DND-41 (cell line): ENCODE measurements around the gene SLC39A8.

Experiments used
- ATAC-seq: fragments of 200-7000 bp; cut with Tn5 transposase; 3 replicates; pipeline ENCODE4 v1.9.1; 2021; ENCODE audit warnings: low read depth; ENCODE audit not compliant: insufficient read depth
- DNase-seq: peaks from one replicate; pipeline ENCODE4 v3.0.0-alpha.2; 2020
- H2AFZ ChIP-seq: 2 replicates; pipeline ENCODE4 v1.6.0; 2012; ENCODE audit warnings: low read depth, low read length
- H3K27ac ChIP-seq: 2 replicates; pipeline ENCODE4 v1.5.1; 2012; ENCODE audit warnings: low read length, inconsistent platforms
- H3K27me3 ChIP-seq: fragments of 200-600 bp; sonication (generic); 2 replicates; pipeline ENCODE4 v1.6.0; 2012; ENCODE audit warnings: low read length, mild to moderate bottlenecking, inconsistent platforms; ENCODE audit not compliant: insufficient read depth, poor library complexity
- H3K36me3 ChIP-seq: 2 replicates; pipeline ENCODE4 v1.5.1; 2012; ENCODE audit warnings: low read length, inconsistent platforms; ENCODE audit not compliant: insufficient read depth
- H3K4me1 ChIP-seq: 2 replicates; pipeline ENCODE4 v1.5.1; 2012; ENCODE audit warnings: mild to moderate bottlenecking, low read length; ENCODE audit not compliant: insufficient read depth
- H3K4me2 ChIP-seq: 2 replicates; pipeline ENCODE4 v1.6.0; 2012; ENCODE audit warnings: mild to moderate bottlenecking, moderate library complexity, low read length, inconsistent platforms; ENCODE audit not compliant: insufficient read depth
- H3K4me3 ChIP-seq, 2 experiments: fragments of 200-600 bp in 1 of 2; shearing (Covaris generic) in 1 of 2; 2 replicates each; pipeline ENCODE4 v1.5.1; 2012 to 2016; ENCODE audit warnings: inconsistent platforms in 2 of 2, low read length in 2 of 2, mild to moderate bottlenecking in 2 of 2, low read depth in 1 of 2, moderate library complexity in 1 of 2
- H3K79me2 ChIP-seq: 2 replicates; pipeline ENCODE4 v1.6.0; 2012; ENCODE audit warnings: low read length, inconsistent platforms; ENCODE audit not compliant: insufficient read depth
- H3K9ac ChIP-seq: 2 replicates; pipeline ENCODE4 v1.6.0; 2012; ENCODE audit warnings: low read depth, mild to moderate bottlenecking, inconsistent platforms, low read length, moderate library complexity
- H3K9me3 ChIP-seq: 2 replicates; pipeline ENCODE4 v1.5.1; 2012; ENCODE audit warnings: low read length, moderate library complexity, mild to moderate bottlenecking, inconsistent platforms; ENCODE audit not compliant: insufficient read depth, severe bottlenecking
- H4K20me1 ChIP-seq: 2 replicates; pipeline ENCODE4 v1.6.0; 2012; ENCODE audit warnings: low read length; ENCODE audit not compliant: insufficient read depth
- EZH2 ChIP-seq: IDR thresholded peaks from 3 replicates; pipeline ENCODE4 v1.6.1; 2012; ENCODE audit warnings: borderline replicate concordance, low read depth, mild to moderate bottlenecking, moderate library complexity, low read length, inconsistent platforms; ENCODE audit not compliant: severe bottlenecking
- TF ChIP-seq, protein P1 (sequence below): IDR thresholded peaks from 2 replicates; pipeline ENCODE4 v1.5.1; 2012; ENCODE audit warnings: borderline replicate concordance, low read length, moderate library complexity, mild to moderate bottlenecking; ENCODE audit not compliant: poor library complexity, severe bottlenecking; ENCODE audit errors: extremely low read depth

SLC39A8 gene

DNA sequence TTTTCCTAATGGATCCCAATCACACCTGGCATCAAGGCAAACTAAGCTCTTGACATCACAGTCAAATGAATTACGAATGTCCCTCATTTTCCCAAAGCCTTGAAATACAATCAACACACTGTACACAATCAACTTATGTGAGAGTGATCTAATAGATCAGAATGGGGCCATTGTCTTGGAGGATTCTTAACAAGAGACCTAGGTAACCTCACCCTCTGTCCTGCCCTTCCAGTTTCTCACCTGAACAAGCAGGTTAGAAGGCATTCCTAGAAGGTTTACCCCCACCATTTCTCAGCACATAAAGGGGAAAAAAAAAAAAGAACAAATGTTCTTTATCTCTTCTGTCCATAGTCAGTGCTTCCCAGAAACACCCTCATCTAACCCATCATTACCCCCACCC lies 6.3 kb downstream of the SLC39A8 start:
- Histone ChIP-seq H2AFZ (no peak overlapping the region), H3K9me3 (no peaks in the 10 kb centered on the region), H4K20me1 (peaks cover 22% of the 10 kb centered on the region; the same call in 1 of the 2 replicates), H3K27ac (no peak overlapping the region), H3K9ac (no peak overlapping the region), H3K79me2 (peaks cover 96% of the 10 kb centered on the region), H3K27me3 (no peaks in the 10 kb centered on the region), H3K4me1 (peaks cover 39% of the 10 kb centered on the region), H3K36me3 (peaks cover 3% of the 10 kb centered on the region), H3K4me3 (no peak overlapping the region), H3K4me2 (no peak overlapping the region)
- no peak for DNase-seq
- ATAC-seq = no peak
- TF ChIP-seq EZH2 = no peak
- TF ChIP-seq, protein P1, sequence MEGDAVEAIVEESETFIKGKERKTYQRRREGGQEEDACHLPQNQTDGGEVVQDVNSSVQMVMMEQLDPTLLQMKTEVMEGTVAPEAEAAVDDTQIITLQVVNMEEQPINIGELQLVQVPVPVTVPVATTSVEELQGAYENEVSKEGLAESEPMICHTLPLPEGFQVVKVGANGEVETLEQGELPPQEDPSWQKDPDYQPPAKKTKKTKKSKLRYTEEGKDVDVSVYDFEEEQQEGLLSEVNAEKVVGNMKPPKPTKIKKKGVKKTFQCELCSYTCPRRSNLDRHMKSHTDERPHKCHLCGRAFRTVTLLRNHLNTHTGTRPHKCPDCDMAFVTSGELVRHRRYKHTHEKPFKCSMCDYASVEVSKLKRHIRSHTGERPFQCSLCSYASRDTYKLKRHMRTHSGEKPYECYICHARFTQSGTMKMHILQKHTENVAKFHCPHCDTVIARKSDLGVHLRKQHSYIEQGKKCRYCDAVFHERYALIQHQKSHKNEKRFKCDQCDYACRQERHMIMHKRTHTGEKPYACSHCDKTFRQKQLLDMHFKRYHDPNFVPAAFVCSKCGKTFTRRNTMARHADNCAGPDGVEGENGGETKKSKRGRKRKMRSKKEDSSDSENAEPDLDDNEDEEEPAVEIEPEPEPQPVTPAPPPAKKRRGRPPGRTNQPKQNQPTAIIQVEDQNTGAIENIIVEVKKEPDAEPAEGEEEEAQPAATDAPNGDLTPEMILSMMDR = no peak

DNA sequence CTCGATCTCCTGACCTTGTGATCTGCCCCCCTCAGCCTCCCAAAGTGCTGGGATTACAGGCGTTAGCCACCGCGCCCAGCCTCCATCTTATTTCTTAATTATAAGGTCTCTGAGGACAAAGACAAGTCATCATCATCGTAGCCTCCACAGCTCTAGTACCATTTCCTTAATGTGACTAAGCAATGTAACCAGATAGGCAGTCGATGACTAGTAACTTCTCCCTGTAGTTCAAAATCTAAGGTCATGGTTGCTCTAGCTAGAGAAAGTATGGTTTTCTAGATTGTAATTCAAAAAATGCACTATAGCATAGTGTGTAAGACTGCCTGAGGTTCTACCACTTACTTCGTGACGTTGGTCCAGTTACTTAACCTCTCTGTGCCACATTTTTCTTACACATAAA lies 6.9 kb downstream of the SLC39A8 start:
- H3K4me3 ChIP-seq = no peak overlapping the region
- no peak for TF ChIP-seq EZH2
- TF ChIP-seq, protein P1 = no peak
- H3K4me2 ChIP-seq = no peak overlapping the region
- ATAC-seq (no peak), DNase-seq (no peak)
- H3K9ac ChIP-seq = no peak overlapping the region
- peaks cover 96% of the 10 kb centered on the region for H3K79me2 ChIP-seq
- no peak overlapping the region for H2AFZ ChIP-seq
- peaks cover 3% of the 10 kb centered on the region for H3K36me3 ChIP-seq
- no peaks in the 10 kb centered on the region for H3K9me3 ChIP-seq
- peaks cover 22% of the 10 kb centered on the region; the same call in 1 of the 2 replicates for H4K20me1 ChIP-seq
- H3K27me3 ChIP-seq = no peaks in the 10 kb centered on the region
- peaks cover 38% of the 10 kb centered on the region for H3K4me1 ChIP-seq
- no peak overlapping the region for H3K27ac ChIP-seq

DNA sequence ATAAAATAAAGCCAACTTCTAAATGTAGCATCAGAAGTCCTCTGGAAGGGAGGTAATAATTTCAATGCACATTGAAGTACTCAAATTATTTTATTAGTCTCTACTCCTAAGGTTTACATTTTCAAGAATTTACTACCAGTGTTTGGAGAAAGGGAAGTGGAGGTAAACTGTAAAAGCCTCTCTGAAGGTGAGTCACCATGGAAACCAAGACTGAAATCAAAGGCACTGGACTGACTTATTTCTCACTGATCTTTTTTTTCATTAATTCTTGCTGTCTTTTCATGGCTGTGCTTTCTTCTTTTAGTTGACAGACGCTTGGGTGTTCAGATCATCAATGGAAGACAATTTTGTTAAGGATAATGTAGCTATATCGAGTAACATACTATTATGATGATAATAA lies 9.7 kb downstream of the SLC39A8 start:
- Histone ChIP-seq H3K4me2 (no peak overlapping the region), H4K20me1 (peaks cover 9% of the 10 kb centered on the region; the same call in 1 of the 2 replicates), H3K4me3 (no peak overlapping the region), H3K9me3 (no peaks in the 10 kb centered on the region), H3K27ac (no peak overlapping the region), H3K36me3 (no peaks in the 10 kb centered on the region; the same call in 1 of the 2 replicates), H3K4me1 (peaks cover 10% of the 10 kb centered on the region), H2AFZ (no peak overlapping the region), H3K27me3 (no peaks in the 10 kb centered on the region), H3K9ac (no peak overlapping the region), H3K79me2 (peaks cover 87% of the 10 kb centered on the region)
- no peak for DNase-seq
- peak; percentile 50; the same call in 2 of the 3 replicates for ATAC-seq
- no peak for TF ChIP-seq EZH2

DNA sequence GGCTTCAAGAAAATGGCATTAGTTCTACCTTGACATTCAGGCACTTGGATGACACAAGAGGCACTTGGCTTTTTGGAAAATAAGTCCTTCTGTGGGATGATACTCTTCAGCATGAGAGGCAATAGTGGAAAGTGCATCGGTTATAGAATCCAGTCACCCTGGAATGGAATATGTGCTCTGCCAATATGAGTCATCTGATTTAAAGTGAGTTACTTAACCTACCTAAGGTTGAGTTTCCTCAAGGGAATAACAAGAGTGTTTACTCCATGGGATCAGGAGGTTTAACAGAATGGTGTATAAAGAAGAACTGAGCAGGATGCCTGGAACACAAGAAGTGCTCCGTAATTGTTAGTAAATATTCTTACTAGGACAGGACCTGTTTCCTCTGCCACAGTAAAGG lies 10.7 kb downstream of the SLC39A8 start:
- H2AFZ ChIP-seq = no peak overlapping the region
- no peak overlapping the region for H3K27ac ChIP-seq
- no peak overlapping the region for H3K4me2 ChIP-seq
- H3K27me3 ChIP-seq = no peaks in the 10 kb centered on the region
- peaks cover 85% of the 10 kb centered on the region for H3K79me2 ChIP-seq
- DNase-seq (no peak), ATAC-seq (no peak)
- peaks cover 6% of the 10 kb centered on the region for H3K4me1 ChIP-seq
- H3K36me3 ChIP-seq = no peaks in the 10 kb centered on the region; the same call in 1 of the 2 replicates
- no peaks in the 10 kb centered on the region for H3K9me3 ChIP-seq
- TF ChIP-seq EZH2 = no peak
- TF ChIP-seq, protein P1 = no peak
- H4K20me1 ChIP-seq = peaks cover 5% of the 10 kb centered on the region; the same call in 1 of the 2 replicates
- H3K4me3 ChIP-seq = no peak overlapping the region
- no peak overlapping the region for H3K9ac ChIP-seq
